ENCODE measurements around the gene NDE1.

GRCh38 chr16:15754821-15755534 lies 104.9 kb downstream of the NDE1 start:
- no peak for TF ChIP-seq EZH2 (IDR thresholded peaks at IDR 0.05; ENCODE audit: borderline replicate concordance, insufficient read depth, low read depth, low read length, poor library complexity, severe bottlenecking)
- TF ChIP-seq, protein P1, sequence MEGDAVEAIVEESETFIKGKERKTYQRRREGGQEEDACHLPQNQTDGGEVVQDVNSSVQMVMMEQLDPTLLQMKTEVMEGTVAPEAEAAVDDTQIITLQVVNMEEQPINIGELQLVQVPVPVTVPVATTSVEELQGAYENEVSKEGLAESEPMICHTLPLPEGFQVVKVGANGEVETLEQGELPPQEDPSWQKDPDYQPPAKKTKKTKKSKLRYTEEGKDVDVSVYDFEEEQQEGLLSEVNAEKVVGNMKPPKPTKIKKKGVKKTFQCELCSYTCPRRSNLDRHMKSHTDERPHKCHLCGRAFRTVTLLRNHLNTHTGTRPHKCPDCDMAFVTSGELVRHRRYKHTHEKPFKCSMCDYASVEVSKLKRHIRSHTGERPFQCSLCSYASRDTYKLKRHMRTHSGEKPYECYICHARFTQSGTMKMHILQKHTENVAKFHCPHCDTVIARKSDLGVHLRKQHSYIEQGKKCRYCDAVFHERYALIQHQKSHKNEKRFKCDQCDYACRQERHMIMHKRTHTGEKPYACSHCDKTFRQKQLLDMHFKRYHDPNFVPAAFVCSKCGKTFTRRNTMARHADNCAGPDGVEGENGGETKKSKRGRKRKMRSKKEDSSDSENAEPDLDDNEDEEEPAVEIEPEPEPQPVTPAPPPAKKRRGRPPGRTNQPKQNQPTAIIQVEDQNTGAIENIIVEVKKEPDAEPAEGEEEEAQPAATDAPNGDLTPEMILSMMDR (IDR thresholded peaks at IDR 0.05) = no peak
